Fibroblast of villous mesenchyme (primary cell): Measurements from ENCODE around the gene BID. TPM values are rescaled to one million over a fixed set of nuclear protein-coding genes. Genes with fewer than 3 reads are reported as not detected.
A peak's percentile ranks its signal among the peaks of the same experiment; 100 is the strongest.

Source experiments
- DNase-seq: peaks from one replicate; pipeline ENCODE4 v3.0.0-alpha.2; 2010; ENCODE audit warnings: low read depth
- H3K4me3 ChIP-seq: 2 replicates; pipeline ENCODE4 v1.5.1; 2011; ENCODE audit warnings: low read depth, mild to moderate bottlenecking, low read length
- total RNA-seq: library from RNA; depleted of rRNA; stranded (reverse); fragments of >200 nt; gene quantifications from 2 replicates; pipeline ENCODE4 v1.2.3, GENCODE V29; 2012
- TF ChIP-seq, protein P1 (sequence below): IDR thresholded peaks from 2 replicates; pipeline ENCODE4 v1.5.1; 2012; ENCODE audit warnings: low read depth, mild to moderate bottlenecking, low read length; ENCODE audit not compliant: insufficient read depth

Gene BID
- total RNA-seq, 1 donor: 19.4 TPM

DNA sequence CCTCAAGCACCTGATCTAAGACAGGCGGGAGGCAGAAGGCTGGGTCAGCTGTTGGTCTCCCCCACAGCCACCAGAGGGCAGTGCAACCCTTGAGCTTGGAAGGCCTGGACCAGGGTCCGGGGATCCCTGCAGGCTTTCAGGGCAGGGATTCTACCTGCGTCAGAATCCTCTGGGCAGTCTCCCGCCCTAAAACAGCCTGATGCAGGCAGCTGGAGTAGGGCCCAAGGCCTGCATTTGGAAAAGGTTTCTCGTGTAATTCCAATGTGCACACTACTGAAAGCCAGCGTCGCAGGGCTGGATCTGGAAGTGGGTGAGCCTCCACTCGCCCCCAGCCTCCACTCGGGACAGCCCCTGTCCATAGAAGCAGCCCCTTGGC, 31.8 kb downstream of the BID start:
- TF ChIP-seq, protein P1, sequence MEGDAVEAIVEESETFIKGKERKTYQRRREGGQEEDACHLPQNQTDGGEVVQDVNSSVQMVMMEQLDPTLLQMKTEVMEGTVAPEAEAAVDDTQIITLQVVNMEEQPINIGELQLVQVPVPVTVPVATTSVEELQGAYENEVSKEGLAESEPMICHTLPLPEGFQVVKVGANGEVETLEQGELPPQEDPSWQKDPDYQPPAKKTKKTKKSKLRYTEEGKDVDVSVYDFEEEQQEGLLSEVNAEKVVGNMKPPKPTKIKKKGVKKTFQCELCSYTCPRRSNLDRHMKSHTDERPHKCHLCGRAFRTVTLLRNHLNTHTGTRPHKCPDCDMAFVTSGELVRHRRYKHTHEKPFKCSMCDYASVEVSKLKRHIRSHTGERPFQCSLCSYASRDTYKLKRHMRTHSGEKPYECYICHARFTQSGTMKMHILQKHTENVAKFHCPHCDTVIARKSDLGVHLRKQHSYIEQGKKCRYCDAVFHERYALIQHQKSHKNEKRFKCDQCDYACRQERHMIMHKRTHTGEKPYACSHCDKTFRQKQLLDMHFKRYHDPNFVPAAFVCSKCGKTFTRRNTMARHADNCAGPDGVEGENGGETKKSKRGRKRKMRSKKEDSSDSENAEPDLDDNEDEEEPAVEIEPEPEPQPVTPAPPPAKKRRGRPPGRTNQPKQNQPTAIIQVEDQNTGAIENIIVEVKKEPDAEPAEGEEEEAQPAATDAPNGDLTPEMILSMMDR: peak; percentile 81
- peak; percentile 69 for DNase-seq

DNA sequence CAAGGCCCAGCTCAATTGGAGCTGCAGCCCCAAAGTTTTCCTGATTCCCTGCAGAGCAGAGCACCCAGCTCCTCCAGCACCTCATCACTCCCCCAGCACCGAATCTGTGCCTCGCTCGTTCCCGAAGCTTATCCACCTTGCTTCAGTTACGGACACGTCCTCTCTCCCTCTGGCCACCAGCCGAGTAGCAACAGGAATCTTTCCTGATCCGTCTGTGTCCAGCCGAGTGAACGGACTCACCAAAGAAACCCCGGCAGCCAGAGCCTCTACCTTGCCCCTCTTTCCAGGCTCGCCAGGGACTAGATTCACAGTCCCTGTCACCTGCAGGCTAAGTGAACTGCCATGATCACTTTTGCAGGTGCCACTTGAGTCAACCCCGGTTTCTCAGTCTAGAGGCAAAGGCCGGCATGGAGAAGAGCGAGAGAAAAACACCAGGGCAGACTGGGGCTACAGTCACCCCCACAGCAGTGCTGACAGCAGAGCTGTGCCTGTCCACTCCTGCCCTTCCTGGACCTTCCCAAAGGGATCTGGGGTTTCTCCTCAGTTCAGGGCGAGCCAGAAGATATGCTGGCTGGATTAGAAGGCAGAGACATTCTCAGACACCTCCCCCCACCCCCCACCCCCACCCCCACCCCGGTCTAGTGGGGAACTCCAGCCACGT, 32.3 kb downstream of the BID start:
- no peak overlapping the region for H3K4me3 ChIP-seq
- TF ChIP-seq, protein P1: no peak
- no peak for DNase-seq

More for the DNA sequence above, 31.8 kb downstream of the BID start:
- no peak overlapping the region for H3K4me3 ChIP-seq

DNA sequence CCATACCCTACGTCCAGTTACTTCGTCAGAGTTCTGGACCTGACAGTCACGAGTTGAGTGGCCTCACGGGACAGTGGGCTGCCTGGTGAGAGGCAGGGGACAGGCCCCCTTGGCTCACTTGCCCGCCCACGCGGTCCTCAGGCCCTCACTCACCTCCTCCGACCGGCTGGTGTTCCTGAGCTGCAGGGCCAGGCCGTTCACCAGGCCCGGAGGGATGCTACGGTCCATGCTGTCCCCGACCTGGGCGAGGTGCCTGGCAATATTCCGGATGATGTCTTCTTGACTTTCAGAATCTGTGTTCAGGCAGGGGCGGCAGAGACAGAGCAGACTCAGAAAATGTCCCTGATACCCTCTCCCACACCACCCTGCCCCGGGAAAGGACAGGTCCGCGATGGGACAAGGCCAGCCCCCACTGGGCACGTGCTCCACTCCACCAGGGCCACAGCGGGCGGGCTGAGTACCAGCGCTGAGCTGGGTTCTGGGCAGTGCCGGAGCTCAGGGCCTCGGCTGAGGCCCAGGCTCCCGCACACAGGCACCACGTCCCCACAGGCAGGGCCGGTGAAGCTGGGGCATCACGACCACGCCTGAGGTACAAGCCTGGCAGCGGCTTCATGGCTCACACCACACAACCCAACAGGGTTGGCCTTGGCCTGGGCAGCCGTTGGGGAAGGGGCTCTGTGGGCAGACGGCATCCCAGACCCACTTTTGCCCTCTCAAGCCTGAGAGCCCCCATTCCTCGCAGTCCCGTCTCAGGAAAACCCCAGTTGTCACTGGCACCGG, 34.9 kb downstream of the BID start:
- H3K4me3 ChIP-seq: no peak overlapping the region
- TF ChIP-seq, protein P1: no peak
- no peak for DNase-seq

DNA sequence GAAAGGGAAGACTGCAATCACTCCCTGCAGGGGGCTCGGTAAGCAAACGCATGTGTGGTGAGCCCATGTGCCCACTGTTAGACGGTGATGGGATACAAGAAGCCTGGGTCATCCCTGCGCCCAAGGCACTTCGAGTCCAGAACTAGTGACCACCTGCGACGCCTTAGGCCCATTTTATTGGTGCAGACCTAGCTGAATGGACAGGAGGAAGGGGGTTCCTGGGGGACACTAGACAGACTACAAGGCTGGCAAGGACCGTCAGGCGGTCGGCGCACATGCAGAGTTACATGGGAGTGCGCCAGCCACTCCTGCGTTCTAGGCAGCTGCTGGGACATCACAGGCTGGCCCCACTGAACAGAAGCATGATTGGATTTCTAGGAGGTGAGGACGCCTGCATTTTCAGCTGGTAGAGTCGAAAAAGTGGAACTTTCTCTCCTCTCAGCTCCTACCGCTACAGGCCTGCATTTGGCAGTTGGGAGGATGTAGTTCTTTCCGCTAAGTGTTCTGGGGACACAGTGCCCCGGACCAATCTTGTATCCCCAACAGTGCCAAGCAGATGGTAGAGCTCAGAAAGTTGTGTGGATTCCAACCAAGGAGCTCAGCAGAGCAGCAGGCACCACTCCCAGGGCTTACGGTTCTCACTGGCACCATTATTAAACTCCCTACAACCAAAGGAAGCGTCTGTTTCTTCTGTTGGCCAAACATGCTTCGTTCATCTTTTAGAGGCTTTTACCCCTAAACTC, 35.7 kb downstream of the BID start:
- H3K4me3 ChIP-seq: no peak overlapping the region
- DNase-seq: no peak
- TF ChIP-seq, protein P1: no peak

DNA sequence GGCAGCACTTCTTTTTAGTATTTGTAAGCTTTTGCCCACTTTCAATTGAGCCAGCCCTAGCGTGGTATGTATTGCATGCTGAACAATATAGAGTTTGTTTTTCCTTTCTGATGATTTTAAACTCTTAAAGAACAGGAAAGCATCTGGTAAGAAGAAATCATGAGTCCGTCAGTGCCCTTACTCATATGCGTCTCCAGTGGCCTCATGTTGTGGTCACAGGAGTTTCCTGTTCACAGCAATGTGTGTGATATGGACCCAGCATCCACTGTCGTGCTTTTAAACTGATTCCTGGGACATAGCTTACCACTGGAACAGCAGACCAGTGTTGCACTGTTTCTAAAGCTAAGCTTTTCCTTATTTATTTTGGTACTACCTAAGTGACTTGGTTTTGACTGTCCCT, 40.1 kb downstream of the BID start:
- TF ChIP-seq, protein P1: no peak
- DNase-seq: no peak
- H3K4me3 ChIP-seq: no peak overlapping the region

DNA sequence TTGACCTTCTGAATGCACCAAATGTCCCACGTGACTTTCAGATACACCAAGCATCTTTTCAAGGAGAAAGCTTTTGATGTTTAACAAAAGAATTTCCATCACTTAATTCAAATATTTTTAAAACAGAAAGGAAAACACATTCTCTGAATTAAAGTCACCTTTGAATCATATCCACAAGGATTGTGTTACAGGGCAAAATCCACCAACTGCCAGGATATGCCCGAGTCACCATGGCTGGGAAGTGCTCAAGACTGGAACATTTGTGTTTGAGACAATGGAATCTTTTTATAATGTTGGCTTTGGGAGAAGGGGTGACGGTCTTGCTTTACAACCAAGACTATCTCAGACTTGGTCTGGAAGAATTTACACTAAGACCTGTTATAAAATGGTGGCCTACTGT, 40.8 kb downstream of the BID start:
- DNase-seq: no peak
- H3K4me3 ChIP-seq: no peak overlapping the region
- TF ChIP-seq, protein P1: no peak
